Measurements from ENCODE around the gene LYZL2. TPM values are rescaled to one million over a fixed set of nuclear protein-coding genes. Genes with fewer than 3 reads are reported as not detected.
A peak's percentile ranks its signal among the peaks of the same experiment; 100 is the strongest.

The LYZL2 gene
- total RNA-seq, 1 donor from 2014 or later = not detected

DNA sequence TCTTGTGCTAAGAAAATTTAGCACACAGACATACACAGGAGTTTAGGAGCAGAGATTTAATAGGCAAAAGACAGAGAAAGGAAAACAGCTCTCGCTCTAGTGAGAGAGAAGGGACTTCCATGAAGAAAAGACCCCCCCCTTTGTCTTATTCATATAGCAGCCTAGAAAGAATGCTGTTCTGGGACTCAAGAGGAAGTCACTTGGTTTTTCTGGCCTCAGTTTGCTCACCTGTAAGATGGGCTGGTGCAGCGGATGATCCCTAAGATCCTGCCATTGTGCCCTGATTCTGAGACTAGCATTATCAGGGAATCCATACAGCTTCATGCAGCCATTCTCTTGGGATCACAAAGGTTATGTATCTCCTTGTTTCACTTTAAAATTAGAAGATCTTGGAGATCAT lies 42.7 kb downstream of the LYZL2 start:
- no peaks in the 10 kb centered on the region for H3K36me3 Mint-ChIP-seq (ENCODE audit: low read depth, unreplicated experiment)

DNA sequence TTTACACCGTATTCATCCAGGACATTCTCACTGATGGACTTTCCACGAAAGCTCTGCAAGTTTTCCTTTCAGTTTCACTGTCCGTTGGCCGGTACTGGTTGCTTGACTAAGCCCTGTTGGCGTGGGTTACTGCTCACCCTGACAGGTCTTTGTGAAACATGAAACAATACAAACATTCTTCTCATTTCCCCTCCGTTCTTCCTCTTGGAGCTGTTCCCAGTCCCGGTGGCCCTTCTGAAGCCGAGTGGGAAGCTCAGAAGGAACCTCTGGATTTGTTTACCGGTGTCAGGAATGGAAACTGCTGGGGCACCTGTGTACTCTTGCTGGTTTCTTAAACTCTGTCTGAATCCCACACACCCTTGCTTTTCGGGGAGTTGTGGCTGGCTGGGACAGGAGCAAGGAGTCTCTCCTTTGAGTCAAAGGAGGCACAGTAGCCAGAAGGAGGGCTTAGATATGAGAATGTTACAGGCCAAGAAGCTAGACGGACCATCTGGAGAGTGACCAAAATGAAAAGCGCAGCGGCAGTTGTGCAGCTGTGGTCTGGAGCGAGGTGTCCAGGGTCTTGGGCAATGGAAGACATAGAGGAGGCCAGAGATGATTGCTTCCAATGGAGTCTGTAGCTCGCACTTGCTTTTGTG lies 45.7 kb downstream of the LYZL2 start:
- H3K27me3 Mint-ChIP-seq (ENCODE audit: low read depth, unreplicated experiment) = peaks cover 2% of the 10 kb centered on the region
- Histone ChIP-seq H3K36me3 (ENCODE audit: insufficient read depth, low read length) (no peaks in the 10 kb centered on the region), H3K9me3 (ENCODE audit: insufficient read depth, low read depth, low read length) (no peaks in the 10 kb centered on the region), H3K4me3 (ENCODE audit: insufficient read depth, low read depth, low read length) (peak overlapping the region; percentile 60), H3K4me2 (ENCODE audit: low read length) (peak overlapping the region; percentile 82), H3K4me1 (ENCODE audit: insufficient read depth, low read length) (peaks cover 9% of the 10 kb centered on the region), H3K27me3 (ENCODE audit: insufficient read depth, low read length) (peaks cover 10% of the 10 kb centered on the region), H3K27ac (ENCODE audit: low read depth, low read length) (no peak overlapping the region), H4K20me1 (ENCODE audit: insufficient read depth, low read length) (no peaks in the 10 kb centered on the region), H3K9ac (ENCODE audit: low read length) (peak overlapping the region; percentile 51), H2AFZ (ENCODE audit: low read depth, low read length) (peak overlapping the region; percentile 63), H3K79me2 (ENCODE audit: insufficient read depth, low read length) (no peaks in the 10 kb centered on the region)
- no peaks in the 10 kb centered on the region for H3K36me3 Mint-ChIP-seq (ENCODE audit: low read depth, unreplicated experiment)
- peaks cover 5% of the 10 kb centered on the region for H3K4me1 Mint-ChIP-seq (ENCODE audit: low read depth, unreplicated experiment)
- H3K27ac Mint-ChIP-seq (ENCODE audit: unreplicated experiment) = peak overlapping the region; percentile 62
- H3K4me3 Mint-ChIP-seq (ENCODE audit: unreplicated experiment) = peak overlapping the region; percentile 28
- peak; percentile 75 for DNase-seq (ENCODE audit: low read depth)
- FAIRE-seq = peak; percentile 64
- TF ChIP-seq EZH2 (IDR thresholded peaks at IDR 0.05; ENCODE audit: insufficient read depth, low read length) = no peak
- TF ChIP-seq, protein P1, sequence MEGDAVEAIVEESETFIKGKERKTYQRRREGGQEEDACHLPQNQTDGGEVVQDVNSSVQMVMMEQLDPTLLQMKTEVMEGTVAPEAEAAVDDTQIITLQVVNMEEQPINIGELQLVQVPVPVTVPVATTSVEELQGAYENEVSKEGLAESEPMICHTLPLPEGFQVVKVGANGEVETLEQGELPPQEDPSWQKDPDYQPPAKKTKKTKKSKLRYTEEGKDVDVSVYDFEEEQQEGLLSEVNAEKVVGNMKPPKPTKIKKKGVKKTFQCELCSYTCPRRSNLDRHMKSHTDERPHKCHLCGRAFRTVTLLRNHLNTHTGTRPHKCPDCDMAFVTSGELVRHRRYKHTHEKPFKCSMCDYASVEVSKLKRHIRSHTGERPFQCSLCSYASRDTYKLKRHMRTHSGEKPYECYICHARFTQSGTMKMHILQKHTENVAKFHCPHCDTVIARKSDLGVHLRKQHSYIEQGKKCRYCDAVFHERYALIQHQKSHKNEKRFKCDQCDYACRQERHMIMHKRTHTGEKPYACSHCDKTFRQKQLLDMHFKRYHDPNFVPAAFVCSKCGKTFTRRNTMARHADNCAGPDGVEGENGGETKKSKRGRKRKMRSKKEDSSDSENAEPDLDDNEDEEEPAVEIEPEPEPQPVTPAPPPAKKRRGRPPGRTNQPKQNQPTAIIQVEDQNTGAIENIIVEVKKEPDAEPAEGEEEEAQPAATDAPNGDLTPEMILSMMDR (IDR thresholded peaks at IDR 0.05; ENCODE audit: insufficient read depth, low read depth, low read length) = no peak
- H3K9me3 Mint-ChIP-seq (ENCODE audit: unreplicated experiment) = no peaks in the 10 kb centered on the region

More for the DNA sequence above, 42.7 kb downstream of the LYZL2 start:
- Histone ChIP-seq H3K36me3 (ENCODE audit: insufficient read depth, low read length) (no peaks in the 10 kb centered on the region), H3K4me3 (ENCODE audit: insufficient read depth, low read depth, low read length) (no peak overlapping the region), H3K4me1 (ENCODE audit: insufficient read depth, low read length) (peaks cover 9% of the 10 kb centered on the region), H2AFZ (ENCODE audit: low read depth, low read length) (no peak overlapping the region), H3K9ac (ENCODE audit: low read length) (no peak overlapping the region), H3K4me2 (ENCODE audit: low read length) (no peak overlapping the region), H3K27ac (ENCODE audit: low read depth, low read length) (no peak overlapping the region), H4K20me1 (ENCODE audit: insufficient read depth, low read length) (no peaks in the 10 kb centered on the region), H3K27me3 (ENCODE audit: insufficient read depth, low read length) (peaks cover 5% of the 10 kb centered on the region), H3K79me2 (ENCODE audit: insufficient read depth, low read length) (no peaks in the 10 kb centered on the region), H3K9me3 (ENCODE audit: insufficient read depth, low read depth, low read length) (no peaks in the 10 kb centered on the region)
- no peak for FAIRE-seq
- no peaks in the 10 kb centered on the region for H3K9me3 Mint-ChIP-seq (ENCODE audit: unreplicated experiment)
- TF ChIP-seq, protein P1 (IDR thresholded peaks at IDR 0.05; ENCODE audit: insufficient read depth, low read depth, low read length) = no peak
- no peak for TF ChIP-seq EZH2 (IDR thresholded peaks at IDR 0.05; ENCODE audit: insufficient read depth, low read length)
- peaks cover 5% of the 10 kb centered on the region for H3K4me1 Mint-ChIP-seq (ENCODE audit: low read depth, unreplicated experiment)
- H3K27ac Mint-ChIP-seq (ENCODE audit: unreplicated experiment) = no peak overlapping the region
- no peak overlapping the region for H3K4me3 Mint-ChIP-seq (ENCODE audit: unreplicated experiment)
- no peak for DNase-seq (ENCODE audit: low read depth)
- peaks cover 6% of the 10 kb centered on the region for H3K27me3 Mint-ChIP-seq (ENCODE audit: low read depth, unreplicated experiment)

DNA sequence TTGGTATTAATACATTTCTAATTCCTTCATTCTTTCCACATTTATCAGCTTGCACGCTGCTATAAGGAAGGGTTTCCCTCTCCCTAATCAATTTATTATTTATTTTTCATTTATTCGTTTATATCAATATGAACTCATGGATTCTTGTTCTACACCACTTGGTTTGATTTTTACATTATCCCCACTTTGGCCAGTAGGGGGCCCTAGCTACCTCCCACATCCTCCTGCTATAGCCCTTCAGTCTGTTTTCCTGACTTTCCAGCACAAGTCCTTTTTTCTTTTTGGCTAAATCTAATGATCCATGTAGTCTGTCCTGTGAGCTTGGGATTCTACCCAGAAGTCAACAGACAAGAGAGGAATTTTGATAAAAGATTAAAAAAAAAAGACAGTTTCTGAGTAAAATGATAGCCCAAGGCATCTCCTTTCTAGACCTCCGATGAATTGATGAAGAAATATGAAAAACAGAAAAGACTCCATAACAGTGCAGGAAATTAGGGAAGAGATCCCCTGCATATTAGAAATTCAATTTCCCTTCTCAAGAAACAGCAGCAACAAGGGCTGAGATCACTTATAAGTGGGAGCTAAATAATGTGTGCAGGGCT lies 47.7 kb downstream of the LYZL2 start:
- Mint-ChIP-seq H3K27ac (ENCODE audit: unreplicated experiment) (no peak overlapping the region), H3K36me3 (ENCODE audit: low read depth, unreplicated experiment) (no peaks in the 10 kb centered on the region), H3K27me3 (ENCODE audit: low read depth, unreplicated experiment) (peaks cover 2% of the 10 kb centered on the region), H3K9me3 (ENCODE audit: unreplicated experiment) (no peaks in the 10 kb centered on the region), H3K4me1 (ENCODE audit: low read depth, unreplicated experiment) (peaks cover 5% of the 10 kb centered on the region), H3K4me3 (ENCODE audit: unreplicated experiment) (no peak overlapping the region)
- Histone ChIP-seq H3K27me3 (ENCODE audit: insufficient read depth, low read length) (peaks cover 6% of the 10 kb centered on the region), H2AFZ (ENCODE audit: low read depth, low read length) (no peak overlapping the region), H3K9me3 (ENCODE audit: insufficient read depth, low read depth, low read length) (no peaks in the 10 kb centered on the region), H4K20me1 (ENCODE audit: insufficient read depth, low read length) (no peaks in the 10 kb centered on the region), H3K9ac (ENCODE audit: low read length) (no peak overlapping the region), H3K36me3 (ENCODE audit: insufficient read depth, low read length) (no peaks in the 10 kb centered on the region), H3K4me1 (ENCODE audit: insufficient read depth, low read length) (peaks cover 9% of the 10 kb centered on the region), H3K79me2 (ENCODE audit: insufficient read depth, low read length) (no peaks in the 10 kb centered on the region), H3K27ac (ENCODE audit: low read depth, low read length) (no peak overlapping the region), H3K4me2 (ENCODE audit: low read length) (no peak overlapping the region), H3K4me3 (ENCODE audit: insufficient read depth, low read depth, low read length) (no peak overlapping the region)
- FAIRE-seq (no peak), DNase-seq (ENCODE audit: low read depth) (peak; percentile 8)
- TF ChIP-seq, protein P1 (IDR thresholded peaks at IDR 0.05; ENCODE audit: insufficient read depth, low read depth, low read length) = peak; percentile 86
- no peak for TF ChIP-seq EZH2 (IDR thresholded peaks at IDR 0.05; ENCODE audit: insufficient read depth, low read length)
